ENCODE measurements around the gene P4HA3.

The P4HA3 gene

GRCh38 chr11:74267014-74267413, 44.4 kb downstream of the P4HA3 start:
- DNase-seq (ENCODE audit: low read depth in 2 of 2) = no peak

GRCh38 chr11:74265256-74265655, 46.2 kb downstream of the P4HA3 start:
- DNase-seq (ENCODE audit: low read depth in 2 of 2) = no peak

- DNase-seq (ENCODE audit: low read depth in 2 of 2) = no peak
These were observed 48.7 kb downstream of the P4HA3 start for GRCh38 chr11:74262725-74263124.

GRCh38 chr11:74257959-74258553, 53.4 kb downstream of the P4HA3 start:
- no peak for DNase-seq (ENCODE audit: low read depth in 2 of 2)

GRCh38 chr11:74256378-74257133, 54.9 kb downstream of the P4HA3 start:
- DNase-seq (ENCODE audit: low read depth in 2 of 2) = no peak

GRCh38 chr11:74255741-74256375, 55.6 kb downstream of the P4HA3 start:
- no peak for DNase-seq (ENCODE audit: low read depth in 2 of 2)

- DNase-seq (ENCODE audit: low read depth in 2 of 2) = no peak
These were observed 58.1 kb downstream of the P4HA3 start for GRCh38 chr11:74253361-74253760.

- no peak for DNase-seq (ENCODE audit: low read depth in 2 of 2)
These were observed 61.9 kb downstream of the P4HA3 start for GRCh38 chr11:74249496-74249895.

GRCh38 chr11:74248469-74248868, 63.0 kb downstream of the P4HA3 start:
- DNase-seq (ENCODE audit: low read depth in 2 of 2) = no peak

- DNase-seq (ENCODE audit: low read depth in 2 of 2) = no peak
These were observed 73.2 kb downstream of the P4HA3 start for GRCh38 chr11:74238243-74238642.

GRCh38 chr11:74237541-74237940, 73.9 kb downstream of the P4HA3 start:
- DNase-seq (ENCODE audit: low read depth in 2 of 2) = no peak

- DNase-seq (ENCODE audit: low read depth in 2 of 2) = no peak
These were observed 76.3 kb downstream of the P4HA3 start for GRCh38 chr11:74235121-74235520.

GRCh38 chr11:74233683-74234082, 77.8 kb downstream of the P4HA3 start:
- no peak for DNase-seq (ENCODE audit: low read depth in 2 of 2)

GRCh38 chr11:74232311-74232950, 79.0 kb downstream of the P4HA3 start:
- DNase-seq (ENCODE audit: low read depth in 2 of 2) = no peak

- DNase-seq (ENCODE audit: low read depth in 2 of 2) = no peak
These were observed 84.5 kb downstream of the P4HA3 start for GRCh38 chr11:74226907-74227306.

- no peak for DNase-seq (ENCODE audit: low read depth in 2 of 2)
These were observed 85.9 kb downstream of the P4HA3 start for GRCh38 chr11:74225565-74225964.

GRCh38 chr11:74221816-74222215, 89.6 kb downstream of the P4HA3 start:
- no peak for DNase-seq (ENCODE audit: low read depth in 2 of 2)

- DNase-seq (ENCODE audit: low read depth in 2 of 2) = no peak
These were observed 91.1 kb downstream of the P4HA3 start for GRCh38 chr11:74220376-74220775.

Data from stimulated activated CD8-positive, alpha-beta memory T cell treated with anti-CD3 and anti-CD28 coated beads, Interleukin-15, amount 100 ng/mL, for 4 hours (primary cell).